ENCODE results near the gene ATP2A1. TPM values are rescaled to one million over a fixed set of nuclear protein-coding genes. Genes with fewer than 3 reads are reported as not detected.

ATP2A1 gene
- total and polyA plus RNA-seq, 2 of the 4 experiments (the other 2 are of a cell fraction), result under 0.01 to 0.63 TPM

DNA sequence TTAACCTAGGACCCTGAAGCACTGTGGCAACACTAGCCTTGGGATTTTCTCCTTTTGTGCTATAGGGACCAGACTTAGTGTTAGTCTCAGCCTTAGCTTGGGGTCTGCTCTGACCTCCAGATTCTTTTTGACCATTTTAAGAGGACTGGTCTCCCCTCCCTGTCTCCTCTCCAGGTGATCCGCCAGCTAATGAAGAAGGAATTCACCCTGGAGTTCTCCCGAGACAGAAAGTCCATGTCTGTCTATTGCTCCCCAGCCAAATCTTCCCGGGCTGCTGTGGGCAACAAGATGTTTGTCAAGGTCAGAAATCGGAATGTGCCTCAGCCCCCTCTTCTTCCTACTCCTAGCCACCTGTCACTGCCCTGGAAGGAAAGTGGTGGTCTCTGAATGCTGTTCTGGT lies 19.5 kb downstream of the ATP2A1 start:
- WGBS, 2 experiments (ENCODE audit: extremely low coverage in 2 of 2, insufficient read length in 1 of 2), result 90% methylated on average over 2 of the region's 4 CpGs; no CpG with 5 or more reads in 1 of the 2 experiments
- intact Hi-C loops (cut with micrococcal nuclease) (no loop called here), dilution Hi-C loops (cut with HindIII; ENCODE audit: low sequenced_read_pairs, unreplicated experiment) (no loop called here), in situ Hi-C loops (cut with MboI; ENCODE audit: low sequenced_read_pairs) (no loop called here)
- Histone ChIP-seq H3K23ac (ENCODE audit: low read depth, low read length) (no peak overlapping the region), H3K9ac (ENCODE audit: low read depth, low read length) (no peak overlapping the region), H4K20me1 (ENCODE audit: insufficient read depth, low read length) (no peaks in the 10 kb centered on the region), H2AK5ac (ENCODE audit: low read depth, low read length) (no peak overlapping the region), H2AFZ (replicated peaks; ENCODE audit: low read length, poor library complexity) (no peak overlapping the region), H2BK15ac (ENCODE audit: low read depth, low read length) (no peak overlapping the region), H3K27ac (ENCODE audit: insufficient read depth, low read length) (no peak overlapping the region), H3K9me3 (ENCODE audit: control insufficient read depth, insufficient read depth, low read length) (no peaks in the 10 kb centered on the region), H3K56ac (ENCODE audit: extremely low read depth, insufficient read depth, low read length) (no peak overlapping the region), H3K27me3 (ENCODE audit: control insufficient read depth, insufficient read depth, low read length) (no peaks in the 10 kb centered on the region), H2BK20ac (ENCODE audit: low read depth, low read length) (no peak overlapping the region), H3K18ac (ENCODE audit: low read depth, low read length) (no peak overlapping the region), H4K5ac (ENCODE audit: low read depth, low read length) (no peak overlapping the region), H2AK9ac (replicated peaks; ENCODE audit: low read depth, low read length, poor library complexity) (no peak overlapping the region), H3K36me3 (ENCODE audit: control insufficient read depth, insufficient read depth, low read length) (no peaks in the 10 kb centered on the region), H2BK5ac (ENCODE audit: low read depth, low read length, poor library complexity, severe bottlenecking) (no peak overlapping the region), H3K14ac (replicated peaks; ENCODE audit: low read depth, low read length) (no peak overlapping the region), H3K79me1 (ENCODE audit: low read depth in 1 of 2, low read length in 2 of 2) (no peaks in the 10 kb centered on the region), H3K4me2 (ENCODE audit: low read depth, low read length) (no peak overlapping the region), H3K4me1 (ENCODE audit: control insufficient read depth, insufficient read depth, low read length) (no peaks in the 10 kb centered on the region), H4K91ac (ENCODE audit: insufficient read depth, low read depth, low read length) (no peak overlapping the region), H3K4me3 (ENCODE audit: insufficient read depth, low read depth, low read length) (no peak overlapping the region), H2BK120ac (ENCODE audit: low read depth, low read length) (no peak overlapping the region), H3K9me1 (ENCODE audit: insufficient read depth, low read length) (no peaks in the 10 kb centered on the region), H4K8ac (ENCODE audit: low read depth in 2 of 2, low read length in 2 of 2) (no peak overlapping the region), H3K4ac (ENCODE audit: low read depth, low read length) (no peak overlapping the region)
- ATAC-seq (ENCODE audit: low read depth) (no peak), DNase-seq (no peak)
- POLR2A ChIA-PET (ENCODE audit: unreplicated experiment), result no interaction called here
- no TSS peak for BruUV-seq (replicated peaks)
- no peak for TF ChIP-seq RCOR1 (IDR thresholded peaks at IDR 0.05; ENCODE audit: insufficient replicate concordance, low read length)
- TF ChIP-seq FOS (IDR thresholded peaks at IDR 0.05; ENCODE audit: low read depth, low read length), result no peak
- CTCF ChIA-PET, result no interaction called here
